Stimulated activated naive CD8-positive, alpha-beta T cell treated with anti-CD3 and anti-CD28 coated beads, Interleukin-15, Interleukin-2, amounts not matched to agents 100 ng/mL and 50 ng/mL, for 24 hours (primary cell): ENCODE results near the gene ZFC3H1.
"Not testable (repeated sequence)": the region's sequence is repeated elsewhere in the genome, so short reads cannot be mapped to it uniquely, and the experiment has no call there.

Experiments
- H3K27ac Mint-ChIP-seq: one replicate; pipeline ENCODE4 v1.8.0; 2021; ENCODE audit warnings: mild to moderate bottlenecking, mixed read lengths
- H3K27me3 Mint-ChIP-seq: one replicate; pipeline ENCODE4 v1.8.0; 2021; ENCODE audit warnings: mixed read lengths
- H3K36me3 Mint-ChIP-seq: one replicate; pipeline ENCODE4 v1.8.0; 2021; ENCODE audit warnings: low read depth, mixed read lengths
- H3K4me1 Mint-ChIP-seq: one replicate; pipeline ENCODE4 v1.8.0; 2021; ENCODE audit warnings: low read depth, mixed read lengths
- H3K4me3 Mint-ChIP-seq: one replicate; pipeline ENCODE4 v1.8.0; 2021; ENCODE audit warnings: mild to moderate bottlenecking, mixed read lengths
- H3K9me3 Mint-ChIP-seq: one replicate; pipeline ENCODE4 v1.8.0; 2021; ENCODE audit warnings: mixed read lengths

The ZFC3H1 gene, protein sequence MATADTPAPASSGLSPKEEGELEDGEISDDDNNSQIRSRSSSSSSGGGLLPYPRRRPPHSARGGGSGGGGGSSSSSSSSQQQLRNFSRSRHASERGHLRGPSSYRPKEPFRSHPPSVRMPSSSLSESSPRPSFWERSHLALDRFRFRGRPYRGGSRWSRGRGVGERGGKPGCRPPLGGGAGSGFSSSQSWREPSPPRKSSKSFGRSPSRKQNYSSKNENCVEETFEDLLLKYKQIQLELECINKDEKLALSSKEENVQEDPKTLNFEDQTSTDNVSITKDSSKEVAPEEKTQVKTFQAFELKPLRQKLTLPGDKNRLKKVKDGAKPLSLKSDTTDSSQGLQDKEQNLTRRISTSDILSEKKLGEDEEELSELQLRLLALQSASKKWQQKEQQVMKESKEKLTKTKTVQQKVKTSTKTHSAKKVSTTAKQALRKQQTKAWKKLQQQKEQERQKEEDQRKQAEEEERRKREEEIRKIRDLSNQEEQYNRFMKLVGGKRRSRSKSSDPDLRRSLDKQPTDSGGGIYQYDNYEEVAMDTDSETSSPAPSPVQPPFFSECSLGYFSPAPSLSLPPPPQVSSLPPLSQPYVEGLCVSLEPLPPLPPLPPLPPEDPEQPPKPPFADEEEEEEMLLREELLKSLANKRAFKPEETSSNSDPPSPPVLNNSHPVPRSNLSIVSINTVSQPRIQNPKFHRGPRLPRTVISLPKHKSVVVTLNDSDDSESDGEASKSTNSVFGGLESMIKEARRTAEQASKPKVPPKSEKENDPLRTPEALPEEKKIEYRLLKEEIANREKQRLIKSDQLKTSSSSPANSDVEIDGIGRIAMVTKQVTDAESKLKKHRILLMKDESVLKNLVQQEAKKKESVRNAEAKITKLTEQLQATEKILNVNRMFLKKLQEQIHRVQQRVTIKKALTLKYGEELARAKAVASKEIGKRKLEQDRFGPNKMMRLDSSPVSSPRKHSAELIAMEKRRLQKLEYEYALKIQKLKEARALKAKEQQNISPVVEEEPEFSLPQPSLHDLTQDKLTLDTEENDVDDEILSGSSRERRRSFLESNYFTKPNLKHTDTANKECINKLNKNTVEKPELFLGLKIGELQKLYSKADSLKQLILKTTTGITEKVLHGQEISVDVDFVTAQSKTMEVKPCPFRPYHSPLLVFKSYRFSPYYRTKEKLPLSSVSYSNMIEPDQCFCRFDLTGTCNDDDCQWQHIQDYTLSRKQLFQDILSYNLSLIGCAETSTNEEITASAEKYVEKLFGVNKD (N-terminal part only)

DNA sequence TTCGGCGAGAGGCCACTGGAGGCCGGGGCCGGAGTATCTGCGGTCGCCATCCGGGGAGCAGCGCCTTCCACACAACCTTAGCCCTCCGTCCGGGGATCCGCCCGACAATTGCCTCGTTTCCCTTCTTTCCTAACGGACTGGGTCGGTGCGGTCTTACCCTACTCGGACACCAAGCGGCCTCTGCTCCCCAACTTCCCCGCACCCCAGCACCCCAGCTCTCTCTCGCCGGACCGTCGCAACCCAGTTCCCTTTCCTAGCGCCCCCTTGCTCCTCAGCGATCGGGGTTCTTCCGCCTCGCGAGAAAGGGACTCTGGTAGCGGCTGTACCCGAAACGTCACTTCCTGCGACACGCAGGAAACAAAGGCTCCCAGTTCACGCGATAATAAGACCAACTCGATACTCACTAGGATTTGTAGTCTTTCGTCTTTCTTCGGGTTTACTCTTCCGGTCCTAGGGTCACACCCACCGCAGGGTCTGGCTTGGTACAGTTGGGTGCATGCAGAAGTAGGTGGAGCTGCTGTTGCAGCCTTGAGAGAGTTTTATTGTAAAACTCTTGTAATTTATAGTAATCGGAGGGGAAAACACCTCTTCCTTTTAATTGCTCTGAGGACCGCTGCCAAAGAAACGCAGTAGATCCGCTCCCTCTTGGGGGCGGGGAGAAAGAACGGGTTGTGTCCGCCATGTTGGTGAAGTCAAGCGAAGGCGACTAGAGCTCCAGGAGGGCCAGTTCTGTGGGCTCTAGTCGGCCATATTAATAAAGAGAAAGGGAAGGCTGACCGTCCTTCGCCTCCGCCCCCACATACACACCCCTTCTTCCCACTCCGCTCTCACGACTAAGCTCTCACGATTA, at the start of gene ZFC3H1, which contains the start of gene THAP2:
ZFC3H1 (minus strand) TSS at position 288 of the 850 bp plus-strand sequence; CDS start at position 50, 238 bp downstream.
THAP2 (plus strand) TSS at position 741 of the 850 bp plus-strand sequence. CDS start 209 bp downstream, outside the sequence.
- peaks cover 44% of the 10 kb centered on the region for H3K4me1 Mint-ChIP-seq

DNA sequence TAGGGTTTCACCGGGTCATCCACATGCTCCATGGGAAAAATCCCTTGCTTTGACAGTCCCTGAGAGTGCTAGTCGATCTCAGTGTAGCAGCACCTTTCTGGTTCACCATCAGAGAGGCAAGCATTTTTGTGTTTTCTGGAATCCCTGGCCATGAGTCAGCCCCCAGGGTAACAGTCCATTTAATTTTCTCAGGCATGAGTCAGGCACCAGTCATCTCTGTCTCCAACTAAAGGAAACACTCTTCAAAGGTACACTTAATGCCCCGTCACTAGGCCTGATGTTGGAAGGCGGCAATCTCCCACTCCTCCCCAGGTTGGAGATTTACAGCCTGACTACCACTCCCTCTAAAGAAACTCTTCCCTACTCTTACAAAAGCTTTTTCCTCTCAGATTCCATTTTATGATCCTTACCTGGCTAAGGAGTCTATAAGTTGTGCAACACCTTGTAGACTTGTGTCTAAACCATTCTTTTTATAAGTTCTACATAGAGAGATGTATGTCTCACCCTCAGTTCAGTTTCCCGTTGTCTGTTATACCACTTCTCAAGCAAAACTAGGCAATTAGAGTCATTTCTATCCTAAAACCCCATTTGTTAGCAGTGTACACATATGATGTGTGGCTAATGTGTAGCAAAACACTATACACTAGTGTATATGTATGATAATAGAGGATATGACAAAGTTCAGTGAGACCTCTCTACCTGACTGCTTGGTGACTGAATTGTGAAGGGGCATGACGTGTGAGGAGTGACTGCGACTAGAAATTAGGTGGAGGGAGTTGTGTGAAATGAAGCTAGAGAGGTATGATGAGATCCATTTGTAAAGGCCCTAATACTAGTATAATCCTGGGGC, 46.9 kb upstream of the ZFC3H1 start:
- peaks cover 24% of the 10 kb centered on the region for H3K36me3 Mint-ChIP-seq
- peaks cover 15% of the 10 kb centered on the region for H3K4me1 Mint-ChIP-seq
- peaks cover 23% of the 10 kb centered on the region for H3K9me3 Mint-ChIP-seq
- H3K27ac Mint-ChIP-seq = no peak overlapping the region
- H3K4me3 Mint-ChIP-seq = no peak overlapping the region
- H3K27me3 Mint-ChIP-seq = no peaks in the 10 kb centered on the region

More for the DNA sequence above, at the start of gene ZFC3H1, which contains the start of gene THAP2:
- Mint-ChIP-seq H3K4me3 (peak within 1 kb of the TSS; percentile 97), H3K36me3 (peaks cover 40% of the 10 kb centered on the region), H3K27me3 (no peaks in the 10 kb centered on the region), H3K27ac (peak within 1 kb of the TSS; percentile 99), H3K9me3 (no peaks in the 10 kb centered on the region)

DNA sequence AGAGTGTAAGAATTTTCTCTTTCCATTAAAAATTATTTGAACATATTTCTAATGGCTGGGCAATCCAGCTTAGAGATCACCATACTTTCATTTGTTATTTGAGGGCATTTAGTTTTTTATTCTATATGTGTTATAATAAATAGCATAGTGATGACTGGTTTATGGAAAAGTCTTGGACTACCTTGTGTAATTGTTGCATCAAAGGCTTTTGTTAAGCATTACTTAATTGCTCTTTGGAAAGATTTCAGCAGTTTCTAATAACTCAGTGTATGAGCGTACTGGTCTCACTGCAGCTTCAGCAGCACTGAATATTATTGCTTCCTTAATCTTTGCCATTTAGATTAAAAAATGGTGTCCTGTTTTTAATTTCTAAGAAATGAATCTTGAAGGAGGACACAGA, 45.0 kb upstream of the ZFC3H1 start:
- Mint-ChIP-seq H3K27ac (no peak overlapping the region), H3K4me1 (peaks cover 15% of the 10 kb centered on the region), H3K9me3 (peaks cover 23% of the 10 kb centered on the region), H3K27me3 (no peaks in the 10 kb centered on the region), H3K36me3 (peaks cover 28% of the 10 kb centered on the region), H3K4me3 (no peak overlapping the region)

DNA sequence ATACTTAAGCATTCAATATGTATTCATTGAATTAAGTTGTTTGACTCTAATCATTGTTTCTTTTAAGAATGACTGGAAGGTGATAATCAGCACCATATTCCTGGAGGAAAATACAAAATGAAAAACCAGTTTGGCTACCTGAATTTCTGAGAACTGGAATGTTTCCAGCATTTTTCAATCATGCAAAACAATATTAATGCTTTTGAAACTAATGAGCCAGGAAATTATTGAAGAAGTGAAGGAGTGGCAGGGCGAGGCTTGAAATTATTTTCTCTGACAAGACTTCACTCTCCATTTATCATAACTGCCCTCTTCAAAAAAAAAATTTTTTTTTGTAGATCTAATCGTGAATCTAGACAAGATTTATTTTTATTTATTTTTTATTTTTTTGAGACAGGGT, 41.3 kb upstream of the ZFC3H1 start:
- H3K4me3 Mint-ChIP-seq = no peak overlapping the region
- no peaks in the 10 kb centered on the region for H3K27me3 Mint-ChIP-seq
- no peaks in the 10 kb centered on the region for H3K9me3 Mint-ChIP-seq
- peaks cover 10% of the 10 kb centered on the region for H3K4me1 Mint-ChIP-seq
- H3K27ac Mint-ChIP-seq = no peak overlapping the region
- peaks cover 38% of the 10 kb centered on the region for H3K36me3 Mint-ChIP-seq

DNA sequence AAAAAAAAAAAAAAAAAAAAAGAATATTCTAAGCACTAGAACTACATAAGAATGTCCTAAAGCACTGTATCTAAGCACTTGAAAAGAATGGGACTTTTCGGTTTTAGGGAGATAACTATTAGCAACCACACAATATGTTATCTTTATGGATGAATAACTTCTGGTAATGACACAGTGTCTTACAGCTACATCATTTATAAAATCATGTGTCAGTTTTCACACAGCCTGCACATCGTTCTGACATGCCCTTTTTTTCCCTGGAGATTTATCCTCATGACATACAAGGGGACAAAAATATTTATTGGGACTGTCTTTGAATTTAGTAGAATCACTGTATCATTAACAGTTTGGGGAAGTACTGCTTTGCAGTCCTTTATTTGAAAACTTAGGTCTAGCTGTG, 39.6 kb upstream of the ZFC3H1 start:
- H3K27me3 Mint-ChIP-seq = no peaks in the 10 kb centered on the region
- H3K27ac Mint-ChIP-seq = no peak overlapping the region
- peaks cover 36% of the 10 kb centered on the region for H3K36me3 Mint-ChIP-seq
- H3K9me3 Mint-ChIP-seq = no peaks in the 10 kb centered on the region
- H3K4me1 Mint-ChIP-seq = peaks cover 2% of the 10 kb centered on the region
- H3K4me3 Mint-ChIP-seq = no peak overlapping the region

DNA sequence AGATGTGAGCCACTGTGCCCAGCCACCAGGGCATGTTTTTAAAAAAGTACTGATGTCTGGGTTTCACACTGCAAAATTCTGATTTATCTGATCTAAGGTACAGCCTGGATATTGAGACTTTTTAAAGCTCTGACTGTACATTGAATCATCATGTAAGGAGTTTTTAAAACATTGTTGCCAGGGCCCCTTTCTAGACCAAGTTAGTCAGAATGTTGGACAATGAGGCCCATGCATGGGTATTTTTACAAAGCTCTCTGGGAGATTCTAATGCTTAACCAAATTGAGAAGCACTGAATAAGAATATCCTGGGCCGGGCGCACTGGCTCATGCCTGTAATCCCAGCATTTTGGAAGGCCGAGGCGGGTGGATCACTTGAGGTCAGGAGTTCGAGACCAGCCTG, 38.9 kb upstream of the ZFC3H1 start:
- Mint-ChIP-seq H3K27ac (no peak overlapping the region), H3K4me1 (no peaks in the 10 kb centered on the region), H3K9me3 (no peaks in the 10 kb centered on the region), H3K27me3 (no peaks in the 10 kb centered on the region), H3K36me3 (peaks cover 36% of the 10 kb centered on the region), H3K4me3 (no peak overlapping the region)

DNA sequence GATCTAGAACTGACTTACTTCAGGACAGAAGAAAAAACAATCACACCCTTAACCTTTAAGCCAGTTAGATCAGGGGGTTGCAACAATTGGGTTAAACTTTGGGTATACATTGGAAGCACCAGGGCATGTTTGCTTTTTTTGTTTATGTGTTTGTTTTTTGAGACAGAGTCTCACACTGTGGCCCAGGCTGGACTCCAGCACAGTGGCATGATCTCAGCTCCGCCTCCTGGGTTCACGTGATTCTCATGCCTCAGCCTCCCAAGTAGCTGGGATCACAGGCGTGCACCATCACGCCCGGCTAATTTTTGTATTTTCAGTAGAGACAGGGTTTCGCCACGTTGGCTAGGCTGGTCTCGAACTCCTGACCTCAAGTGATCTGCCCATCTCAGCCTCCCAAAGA, 38.5 kb upstream of the ZFC3H1 start:
- H3K4me3 Mint-ChIP-seq, H3K4me1 Mint-ChIP-seq, H3K27me3 Mint-ChIP-seq, H3K9me3 Mint-ChIP-seq: not testable (repeated sequence)
- Mint-ChIP-seq H3K27ac (peak overlapping the region; percentile 41), H3K36me3 (peaks cover 35% of the 10 kb centered on the region)

DNA sequence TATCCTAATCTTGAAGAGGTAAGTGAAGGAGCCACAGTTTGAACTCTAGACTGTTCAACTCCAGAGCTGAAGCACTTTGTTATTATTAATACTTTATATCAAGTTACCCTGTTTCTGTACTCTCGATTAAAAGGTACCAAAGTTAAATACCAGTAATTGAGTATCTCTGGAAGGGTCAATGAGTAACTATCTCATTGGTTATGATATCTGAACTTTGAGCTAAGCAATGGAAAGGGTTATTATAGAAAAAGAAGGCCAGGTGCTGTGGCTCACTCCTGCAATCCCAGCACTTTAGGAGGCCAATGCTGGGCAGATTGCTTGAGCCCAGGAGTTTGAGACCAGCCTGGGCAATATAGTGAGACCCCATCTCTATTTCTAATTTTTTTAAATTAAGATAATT, 32.1 kb upstream of the ZFC3H1 start:
- H3K36me3 Mint-ChIP-seq = peaks cover 29% of the 10 kb centered on the region
- H3K4me1 Mint-ChIP-seq = peaks cover 22% of the 10 kb centered on the region
- no peak overlapping the region for H3K4me3 Mint-ChIP-seq
- no peak overlapping the region for H3K27ac Mint-ChIP-seq
- H3K9me3 Mint-ChIP-seq = no peaks in the 10 kb centered on the region
- H3K27me3 Mint-ChIP-seq = no peaks in the 10 kb centered on the region

DNA sequence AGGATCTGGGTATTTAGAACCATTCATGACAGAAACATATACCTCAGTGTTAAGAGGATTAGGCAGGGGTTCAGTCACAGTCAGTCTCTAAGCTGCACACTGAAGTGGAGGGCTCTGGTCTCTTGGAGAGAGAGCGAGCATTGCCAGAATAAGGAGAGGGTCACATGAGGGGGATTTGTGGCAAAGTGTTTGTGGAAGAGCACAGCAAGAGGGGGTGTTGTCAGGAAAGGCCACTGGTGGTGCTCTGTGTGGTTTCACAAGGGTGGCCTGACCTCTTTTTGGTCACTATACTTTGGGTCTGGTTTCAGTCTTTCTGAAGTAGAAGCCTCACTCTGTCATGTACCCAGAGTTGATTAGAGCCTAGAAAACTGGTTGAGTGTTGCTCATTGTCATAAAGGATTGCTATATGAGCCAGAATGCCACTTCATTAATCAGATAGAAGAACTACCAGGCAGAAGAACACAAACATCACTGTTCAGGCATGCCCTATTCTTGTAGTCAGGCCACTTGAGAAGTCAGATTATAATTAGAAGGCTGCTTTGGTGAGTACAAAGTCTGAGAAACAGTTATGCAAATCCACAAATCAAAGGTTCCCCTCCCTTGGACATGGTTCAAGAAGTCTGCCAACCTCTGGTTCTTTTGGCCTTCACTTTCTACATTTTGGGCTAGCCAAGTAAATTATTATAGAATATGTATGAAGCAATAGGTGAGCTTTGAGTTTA, 30.6 kb upstream of the ZFC3H1 start:
- no peaks in the 10 kb centered on the region for H3K9me3 Mint-ChIP-seq
- peaks cover 28% of the 10 kb centered on the region for H3K4me1 Mint-ChIP-seq
- H3K4me3 Mint-ChIP-seq = no peak overlapping the region
- no peak overlapping the region for H3K27ac Mint-ChIP-seq
- peaks cover 20% of the 10 kb centered on the region for H3K36me3 Mint-ChIP-seq
- no peaks in the 10 kb centered on the region for H3K27me3 Mint-ChIP-seq

DNA sequence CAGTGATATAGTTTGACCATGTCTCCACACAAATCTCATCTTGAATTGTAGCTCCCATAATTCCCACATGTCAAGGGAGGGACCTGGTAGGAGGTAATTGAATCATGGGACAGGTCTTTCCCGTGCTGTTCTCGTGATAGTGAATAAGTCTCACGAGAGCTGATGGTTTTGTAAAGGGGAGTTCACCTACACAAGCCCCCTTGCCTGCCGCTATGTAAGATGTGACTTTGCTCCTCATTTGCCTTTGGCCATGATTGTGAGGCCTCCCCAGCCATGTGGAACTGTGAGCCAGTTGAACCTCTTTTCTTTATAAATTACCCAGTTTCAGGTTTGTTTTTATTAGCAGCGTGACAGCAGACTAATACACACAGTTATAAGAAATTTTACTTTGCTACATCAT, 30.0 kb upstream of the ZFC3H1 start:
- not testable (repeated sequence) for H3K4me3 Mint-ChIP-seq, H3K9me3 Mint-ChIP-seq, H3K27me3 Mint-ChIP-seq
- Mint-ChIP-seq H3K27ac (peak overlapping the region; percentile 50), H3K4me1 (peaks cover 34% of the 10 kb centered on the region), H3K36me3 (peaks cover 14% of the 10 kb centered on the region)

DNA sequence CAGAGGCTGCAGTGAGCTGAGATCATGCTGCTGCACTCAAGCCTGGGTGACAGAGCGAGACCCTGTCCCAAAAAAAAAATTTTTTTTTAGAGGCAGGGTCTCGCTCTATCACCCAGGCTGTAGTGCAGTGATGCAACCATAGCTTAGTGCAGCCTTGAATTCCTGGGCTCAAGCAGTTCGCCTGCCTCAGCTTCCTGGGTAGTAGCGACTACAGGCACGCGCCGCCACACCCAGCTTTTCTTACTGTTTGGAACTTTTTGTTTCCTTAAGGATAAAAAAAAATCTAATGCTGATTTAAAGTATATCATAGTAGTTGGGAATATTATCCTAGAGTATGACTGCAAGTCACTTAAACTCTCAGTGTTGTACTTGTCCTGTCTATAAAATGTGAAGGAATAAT, 29.5 kb upstream of the ZFC3H1 start:
- Mint-ChIP-seq H3K27me3 (no peaks in the 10 kb centered on the region), H3K9me3 (no peaks in the 10 kb centered on the region), H3K36me3 (peaks cover 12% of the 10 kb centered on the region), H3K4me3 (no peak overlapping the region), H3K4me1 (peaks cover 40% of the 10 kb centered on the region), H3K27ac (no peak overlapping the region)

DNA sequence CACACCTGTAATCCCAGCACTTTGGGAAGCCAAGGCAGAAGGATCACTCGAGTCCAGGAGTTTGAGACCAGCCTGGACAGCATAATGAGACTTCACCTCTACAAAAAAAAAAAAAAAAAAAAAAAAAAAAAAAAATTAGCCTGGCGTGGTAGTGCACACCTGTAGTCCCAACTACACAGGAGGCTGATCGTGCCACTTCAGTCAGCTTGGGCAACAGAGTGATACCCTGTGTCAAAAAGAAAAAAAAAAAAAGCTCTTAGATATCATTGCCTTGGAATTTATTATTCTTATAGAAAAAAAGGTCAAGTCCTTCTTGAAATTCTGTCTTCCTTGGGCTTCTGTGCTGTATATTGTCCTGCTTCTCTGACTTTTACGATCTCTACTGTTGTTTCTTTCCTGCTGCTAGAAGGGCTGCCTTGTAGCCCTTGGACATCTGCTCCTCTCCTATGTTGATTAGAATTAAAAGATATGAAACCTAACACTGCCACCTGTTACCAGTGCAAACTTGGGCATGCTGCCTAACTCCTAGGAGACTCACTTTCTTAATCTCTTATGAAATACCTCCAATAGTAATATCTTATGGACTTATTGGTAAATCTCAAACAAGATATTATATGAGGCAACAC, 28.0 kb upstream of the ZFC3H1 start:
- no peaks in the 10 kb centered on the region for H3K27me3 Mint-ChIP-seq
- H3K4me3 Mint-ChIP-seq = no peak overlapping the region
- H3K9me3 Mint-ChIP-seq = no peaks in the 10 kb centered on the region
- H3K27ac Mint-ChIP-seq = peak overlapping the region; percentile 16
- peaks cover 4% of the 10 kb centered on the region for H3K36me3 Mint-ChIP-seq
- H3K4me1 Mint-ChIP-seq = peaks cover 52% of the 10 kb centered on the region
